ENCODE data around the gene TMOD4.

Gene TMOD4

GRCh38 chr1:151135433-151136385 is 40.1 kb downstream of the TMOD4 start:
- no peak overlapping the region for H3K27ac ChIP-seq
- TF ChIP-seq CTCF (conservative IDR thresholded peaks at IDR 0.05) (no peak), ZFX (IDR thresholded peaks at IDR 0.05) (no peak)

- no peak overlapping the region for H3K27ac ChIP-seq
- TF ChIP-seq ZFX (IDR thresholded peaks at IDR 0.05): no peak
- TF ChIP-seq CTCF (conservative IDR thresholded peaks at IDR 0.05): no peak
These were observed 40.8 kb downstream of the TMOD4 start for GRCh38 chr1:151134991-151135390.

- H3K27ac ChIP-seq: no peak overlapping the region
- TF ChIP-seq CTCF (conservative IDR thresholded peaks at IDR 0.05) (no peak), ZFX (IDR thresholded peaks at IDR 0.05) (no peak)
These were observed 41.4 kb downstream of the TMOD4 start for GRCh38 chr1:151134396-151134795.

- TF ChIP-seq ZFX (IDR thresholded peaks at IDR 0.05): no peak
- TF ChIP-seq CTCF (conservative IDR thresholded peaks at IDR 0.05): no peak
- H3K27ac ChIP-seq: no peak overlapping the region
These were observed 42.6 kb downstream of the TMOD4 start for GRCh38 chr1:151133018-151133806.

- TF ChIP-seq CTCF (conservative IDR thresholded peaks at IDR 0.05) (no peak), ZFX (IDR thresholded peaks at IDR 0.05) (no peak)
These were observed 43.3 kb downstream of the TMOD4 start for GRCh38 chr1:151132335-151133017.

GRCh38 chr1:151131701-151132334 is 44.0 kb downstream of the TMOD4 start:
- TF ChIP-seq CTCF (conservative IDR thresholded peaks at IDR 0.05): no peak
- TF ChIP-seq ZFX (IDR thresholded peaks at IDR 0.05): no peak
- H3K27ac ChIP-seq: no peak overlapping the region

More at GRCh38 chr1:151132335-151133017, 43.3 kb downstream of the TMOD4 start:
- H3K27ac ChIP-seq: no peak overlapping the region
